HUDEP-2 (cell line): Measurements from ENCODE around the gene HMGN3.
A peak's percentile ranks its signal among the peaks of the same experiment; 100 is the strongest.

ENCODE experiments used
- DNase-seq, 76 experiments: peaks; one replicate each; lab custom pipeline; 2025; ENCODE audit not compliant: unreplicated experiment in 76 of 76; lab: John Stamatoyannopoulos, UW

Gene HMGN3

DNA sequence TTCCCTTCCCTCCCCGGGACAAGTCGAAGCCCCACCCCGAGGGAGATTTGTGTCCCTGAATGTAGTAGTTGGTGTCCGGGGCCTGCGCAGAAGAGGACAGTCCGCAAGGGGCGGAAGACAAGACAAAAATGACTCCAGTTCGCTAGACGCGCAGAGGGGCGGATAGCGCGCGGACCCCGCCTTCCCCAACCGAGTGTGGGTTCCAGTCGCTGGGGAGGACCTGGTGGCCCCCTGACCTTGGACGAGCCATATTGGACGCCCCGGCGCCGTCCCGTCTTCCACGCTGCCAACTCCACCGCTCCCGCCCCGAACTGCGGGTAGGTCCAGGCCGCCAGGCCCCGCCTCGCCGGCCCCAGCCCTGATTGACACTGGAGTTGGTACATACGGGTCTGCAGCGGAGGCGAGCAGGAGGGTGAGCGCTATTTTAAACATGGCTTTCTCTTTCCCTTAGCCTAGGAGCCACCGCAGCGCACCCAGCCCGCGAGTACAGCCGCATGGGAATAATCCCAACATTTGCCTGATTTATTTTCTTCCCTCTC lies 802 bp downstream of the HMGN3 start:
- DNase-seq: peak in 75 of 76 experiments; percentile 21 to 93 (median 80)

DNA sequence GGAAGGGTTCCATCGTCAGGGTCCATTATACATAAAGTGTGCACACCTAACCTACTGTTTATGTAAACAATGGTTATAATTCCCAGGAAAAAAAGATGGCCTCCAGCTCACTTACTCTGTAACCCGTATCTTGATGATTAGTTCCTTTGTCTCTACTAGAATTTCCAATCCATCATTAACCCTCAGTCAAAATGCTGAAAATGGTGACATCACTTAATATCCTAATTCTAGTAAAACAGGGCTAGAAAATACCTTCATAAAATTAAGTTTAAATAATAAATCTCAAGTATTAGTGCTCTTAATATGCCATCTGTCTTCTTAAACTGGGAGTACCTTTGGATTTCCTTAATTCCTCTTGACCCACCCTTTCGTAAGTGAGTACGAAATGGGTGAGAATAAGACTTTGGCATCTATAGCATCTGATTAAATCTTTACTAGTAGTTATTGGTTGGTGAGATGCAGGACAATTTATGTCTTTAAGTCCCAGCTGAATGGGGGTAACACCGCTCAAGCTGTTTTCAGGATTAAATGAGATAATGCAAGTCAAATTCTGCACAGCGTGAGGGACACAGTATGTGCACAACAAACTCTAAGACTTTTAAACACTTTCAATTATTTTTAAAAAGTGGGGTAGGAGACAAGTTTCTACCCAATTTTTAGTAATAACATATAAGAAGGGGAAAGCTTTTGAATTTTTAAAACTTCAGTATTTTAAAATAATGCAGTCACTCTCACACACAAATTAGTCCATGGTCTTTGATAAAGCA lies 1.6 kb downstream of the HMGN3 start:
- no peak for DNase-seq

DNA sequence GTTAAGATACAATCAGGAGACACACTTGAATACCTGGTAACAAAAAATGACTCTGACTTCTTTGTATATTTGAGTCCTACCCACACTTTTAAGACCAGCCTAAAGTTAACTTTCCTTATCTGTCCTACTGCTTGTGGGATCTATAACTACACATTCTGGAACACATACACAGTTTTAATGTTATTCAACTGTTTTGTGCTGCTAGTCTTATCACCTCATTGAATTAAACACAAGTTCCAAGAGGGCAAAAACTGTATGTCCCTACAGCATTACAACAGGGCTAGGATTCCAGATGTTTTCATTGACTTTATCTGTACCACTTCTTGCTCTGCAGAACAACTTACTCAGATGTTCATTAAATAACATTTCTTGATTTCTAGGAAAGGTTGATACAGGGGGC lies 2.8 kb downstream of the HMGN3 start:
- peak in 11 of 76 experiments; percentile 2 to 50 (median 23) for DNase-seq

DNA sequence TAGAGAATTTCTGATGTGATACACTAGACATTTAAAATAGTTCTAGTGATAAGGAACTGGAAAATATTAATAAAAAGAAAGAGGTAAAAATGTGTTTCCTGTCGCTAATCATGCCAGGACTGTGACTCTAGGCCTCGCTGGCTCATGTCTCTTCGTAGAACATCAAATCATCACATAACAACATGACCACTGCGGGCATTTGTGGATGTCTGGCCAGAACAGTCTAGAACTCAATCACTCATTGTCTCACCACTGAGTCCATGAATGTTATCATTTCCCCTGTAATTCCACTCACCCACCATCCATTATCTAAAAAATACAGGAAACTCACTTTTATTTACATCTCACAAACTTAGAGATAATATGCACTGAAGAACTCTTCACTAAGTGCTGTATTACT lies 3.4 kb downstream of the HMGN3 start:
- no peak for DNase-seq

DNA sequence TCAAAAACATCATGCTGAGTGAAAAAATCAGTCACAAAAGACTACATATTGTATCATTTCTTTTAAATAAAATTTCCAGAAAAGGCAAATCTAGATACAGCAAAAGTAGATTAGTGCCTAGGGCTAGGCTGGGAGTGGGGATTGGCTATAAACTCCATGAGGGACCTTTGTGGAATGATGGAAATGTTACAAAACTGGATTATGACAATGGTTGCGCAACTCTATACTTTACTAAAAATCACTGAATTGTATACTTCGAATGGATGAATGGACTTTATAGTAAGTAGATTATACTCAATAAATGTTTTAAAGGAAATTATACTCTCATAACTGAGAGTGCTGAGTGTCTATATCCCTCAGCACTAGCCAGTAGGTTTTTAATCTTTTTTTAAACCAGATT lies 4.3 kb downstream of the HMGN3 start:
- DNase-seq: no peak

DNA sequence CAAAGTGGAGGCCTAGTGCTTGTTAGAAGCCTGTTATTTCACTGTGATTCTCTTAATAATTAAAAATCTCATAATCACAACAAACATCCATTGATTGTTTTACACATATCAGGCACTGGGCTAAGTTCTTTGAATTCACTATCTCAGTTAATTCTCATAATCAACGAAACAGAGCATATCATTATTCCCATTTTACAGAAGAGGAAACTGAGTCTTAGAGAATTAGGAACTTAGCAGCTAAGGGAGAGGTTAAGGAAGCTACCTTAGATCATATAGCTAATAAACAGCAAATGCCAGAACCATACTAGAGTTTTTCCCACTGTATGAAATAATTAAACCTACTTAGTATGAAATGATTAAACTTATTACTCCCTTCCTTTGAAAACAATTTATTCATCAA lies 7.0 kb downstream of the HMGN3 start:
- no peak for DNase-seq

DNA sequence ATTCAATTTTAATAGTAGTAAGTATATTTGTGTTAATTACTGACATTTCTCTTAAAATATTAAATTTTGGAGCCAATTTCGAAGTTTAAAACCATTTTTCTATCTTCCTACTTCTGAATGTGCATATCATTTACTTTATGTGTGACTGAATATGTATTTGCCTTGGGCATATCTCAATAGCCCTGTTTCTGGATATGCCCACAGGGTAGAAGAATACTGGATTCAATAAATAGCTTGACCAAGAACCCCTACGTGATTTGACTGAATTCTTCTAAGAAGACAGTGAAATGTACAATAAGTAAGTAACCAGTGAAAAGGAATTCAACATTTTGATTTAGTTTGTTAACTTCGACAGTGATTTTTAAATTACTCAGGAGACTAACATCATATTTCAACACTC lies 7.8 kb downstream of the HMGN3 start:
- DNase-seq: no peak

DNA sequence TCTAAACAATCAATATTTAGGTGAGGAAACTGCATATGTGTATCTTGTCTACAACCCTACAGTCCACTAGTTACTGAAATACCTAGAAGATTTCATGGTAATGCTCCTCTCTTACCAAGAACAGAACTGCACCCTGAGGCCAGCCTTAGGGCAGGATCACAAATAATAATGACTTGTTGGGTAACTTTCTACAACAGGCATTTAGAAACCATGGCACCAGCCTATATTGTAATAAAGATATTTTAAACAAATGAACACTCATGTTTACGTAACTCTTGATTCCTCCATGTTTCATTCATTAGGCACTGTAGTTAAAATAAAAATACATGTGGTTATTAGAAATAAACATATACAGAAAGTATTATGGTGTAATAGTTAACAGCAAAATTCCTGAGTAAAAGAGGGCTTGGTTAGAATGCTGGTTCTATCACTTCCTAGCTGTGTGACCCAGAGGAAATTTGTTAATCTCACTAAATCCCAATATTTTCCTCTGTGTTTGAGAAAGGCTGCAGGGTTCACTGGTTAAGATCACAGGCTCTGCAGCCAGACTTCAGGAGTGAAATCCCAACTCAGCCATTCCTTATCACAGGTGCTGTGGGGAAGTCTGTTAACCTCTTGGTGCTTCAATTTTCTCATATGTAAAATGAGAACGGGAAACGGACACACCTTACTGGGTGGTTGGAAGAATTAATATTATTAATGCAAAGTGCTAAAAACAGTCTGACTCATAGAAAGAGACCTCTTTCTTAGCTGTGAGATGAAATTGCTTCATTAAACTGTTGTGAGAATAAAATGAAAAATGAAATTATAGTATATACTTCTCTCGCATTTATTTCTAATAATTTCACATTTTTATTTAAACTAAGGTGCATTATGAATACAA lies 8.5 kb downstream of the HMGN3 start:
- no peak for DNase-seq

DNA sequence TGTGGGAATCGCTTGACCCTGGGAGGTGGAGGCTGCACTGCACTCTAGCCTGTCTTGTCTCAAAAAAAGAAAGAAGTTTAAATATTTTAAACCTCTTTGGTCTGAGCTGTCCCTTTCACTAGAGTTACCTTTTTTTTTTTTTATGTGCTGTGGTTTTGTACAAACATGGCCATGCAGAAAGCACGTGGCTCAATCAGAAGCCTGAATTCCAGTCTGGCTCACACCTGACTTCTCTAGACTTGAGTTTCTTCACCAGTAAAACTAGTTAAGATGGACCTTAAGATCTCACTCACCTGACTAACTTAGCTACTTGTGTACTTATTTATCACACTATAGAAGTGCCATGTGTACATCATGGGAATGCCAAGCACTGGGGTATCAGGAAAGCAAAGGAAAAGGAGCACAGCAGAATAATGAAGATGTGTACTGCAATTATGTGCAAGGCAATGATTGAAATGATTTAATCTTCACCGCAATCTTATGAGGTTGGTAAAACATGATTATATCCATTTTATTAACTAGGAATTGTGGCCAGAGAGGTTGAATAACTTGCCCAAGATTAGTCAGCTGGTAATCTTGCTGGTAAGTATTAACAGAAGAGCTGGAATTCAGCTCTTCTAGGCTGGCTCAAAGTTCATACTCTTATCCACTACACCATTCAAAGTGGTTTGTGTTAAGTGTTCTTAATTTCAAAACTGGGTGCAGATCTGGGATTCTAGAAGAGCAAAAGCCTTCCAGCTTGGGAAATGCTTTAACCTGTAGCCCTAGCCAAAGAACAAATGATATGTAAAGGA lies 10.7 kb downstream of the HMGN3 start:
- no peak for DNase-seq

DNA sequence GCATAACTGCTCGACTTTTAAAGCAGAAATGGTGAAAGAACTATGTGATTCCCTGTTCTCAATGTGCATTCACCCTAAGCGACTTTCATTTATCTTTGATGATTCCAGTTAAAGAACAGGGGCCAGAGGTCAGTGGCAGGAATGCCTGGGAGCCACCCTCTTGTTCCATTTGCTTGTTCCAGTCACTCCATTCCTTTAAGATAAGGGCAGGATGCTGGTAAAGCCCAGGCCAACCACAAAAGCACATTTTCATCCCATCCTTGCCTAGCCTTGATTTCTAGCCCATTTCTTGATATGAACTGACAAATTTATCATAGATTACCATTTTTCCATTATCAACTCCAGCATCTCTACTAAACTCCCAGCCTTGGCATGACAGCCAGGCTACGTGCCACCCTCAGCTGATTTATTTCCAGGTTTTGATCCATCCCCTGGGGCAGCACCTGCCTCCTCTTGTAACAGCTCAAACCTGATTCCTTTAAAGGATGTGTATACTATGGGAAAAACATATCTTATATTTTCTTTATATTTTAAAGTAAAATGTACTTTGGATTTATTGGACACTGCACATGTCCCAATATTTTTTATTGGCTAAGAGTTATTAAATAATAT lies 19.2 kb downstream of the HMGN3 start:
- no peak for DNase-seq

DNA sequence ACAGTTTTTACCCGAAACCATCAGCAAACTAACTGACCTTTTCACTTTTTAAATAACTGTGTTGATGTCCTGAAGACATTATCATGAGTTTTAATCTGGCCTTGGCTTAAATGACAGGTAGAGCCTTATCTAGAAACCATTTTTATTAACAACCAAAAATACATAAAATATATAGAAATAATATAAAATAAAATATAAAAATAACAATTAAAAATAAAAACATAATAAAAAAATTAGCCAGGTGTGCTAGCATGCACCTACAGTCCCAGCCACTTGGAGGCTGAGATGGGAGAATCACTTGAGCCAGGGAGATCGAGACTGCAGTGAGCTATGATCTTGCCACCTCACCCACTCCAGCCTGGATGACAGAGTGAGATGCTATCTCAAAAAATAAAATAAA lies 21.6 kb downstream of the HMGN3 start:
- DNase-seq: no peak

DNA sequence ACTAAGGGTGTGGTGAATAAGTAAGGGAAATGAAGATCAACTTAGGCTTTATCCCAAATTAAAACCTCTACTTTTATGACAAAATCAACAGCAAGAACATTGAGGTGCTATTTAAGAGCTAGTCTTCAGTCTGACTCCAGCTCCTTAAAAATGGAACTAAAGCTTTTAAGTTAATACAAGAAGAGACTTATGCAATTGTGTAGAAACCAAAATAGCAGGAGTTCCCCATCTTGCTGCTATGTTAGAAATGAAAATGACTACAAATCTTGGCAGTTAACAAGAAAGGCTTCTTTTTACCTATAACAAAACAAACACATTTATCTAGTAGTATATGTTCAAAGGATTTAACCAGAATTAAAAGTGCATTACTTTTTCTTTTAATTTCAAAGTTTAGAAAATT lies 25.7 kb downstream of the HMGN3 start:
- no peak for DNase-seq

DNA sequence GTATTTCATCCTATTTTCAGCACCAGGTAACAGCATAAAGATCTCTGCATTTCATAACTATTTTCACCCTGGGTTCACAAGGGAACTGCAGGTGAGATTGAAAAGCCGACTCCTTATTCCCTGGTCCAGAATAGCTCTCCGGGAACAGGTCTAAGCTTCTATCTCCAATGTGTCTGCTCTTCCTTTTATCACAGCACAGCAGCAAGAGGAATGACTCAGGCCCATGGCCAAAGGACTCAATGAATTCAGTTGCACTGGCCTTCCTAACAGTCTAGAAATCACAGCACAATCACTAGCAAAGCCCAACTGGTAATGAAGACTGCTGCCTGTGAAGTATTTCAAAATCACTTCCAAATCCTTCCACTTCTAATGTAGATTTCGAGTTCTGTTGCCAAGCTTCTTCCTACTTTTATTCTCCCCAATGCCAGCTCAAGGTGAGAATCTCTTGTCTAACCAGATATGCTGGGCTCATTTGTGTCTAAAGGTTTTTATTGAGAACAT lies 30.7 kb downstream of the HMGN3 start:
- no peak for DNase-seq

DNA sequence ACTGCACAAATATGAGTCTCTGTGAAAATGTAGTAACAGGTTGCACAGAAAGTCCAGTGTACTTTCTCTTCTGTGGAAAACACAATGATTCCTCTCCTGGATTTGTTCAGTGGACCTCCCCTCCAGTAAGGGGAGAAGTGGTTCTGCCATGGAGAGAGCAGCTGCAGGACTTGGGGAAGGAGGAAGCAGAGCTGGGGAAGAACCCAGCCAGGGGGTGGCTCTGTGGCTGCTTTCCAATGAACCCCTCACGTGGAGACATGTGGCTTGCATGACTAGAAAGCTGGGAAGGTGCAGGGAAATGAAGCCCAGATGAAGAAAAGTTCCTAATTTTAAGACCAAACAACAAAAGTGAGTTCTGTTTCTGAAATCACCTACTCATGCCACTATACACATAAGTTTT lies 31.9 kb downstream of the HMGN3 start:
- DNase-seq: no peak

DNA sequence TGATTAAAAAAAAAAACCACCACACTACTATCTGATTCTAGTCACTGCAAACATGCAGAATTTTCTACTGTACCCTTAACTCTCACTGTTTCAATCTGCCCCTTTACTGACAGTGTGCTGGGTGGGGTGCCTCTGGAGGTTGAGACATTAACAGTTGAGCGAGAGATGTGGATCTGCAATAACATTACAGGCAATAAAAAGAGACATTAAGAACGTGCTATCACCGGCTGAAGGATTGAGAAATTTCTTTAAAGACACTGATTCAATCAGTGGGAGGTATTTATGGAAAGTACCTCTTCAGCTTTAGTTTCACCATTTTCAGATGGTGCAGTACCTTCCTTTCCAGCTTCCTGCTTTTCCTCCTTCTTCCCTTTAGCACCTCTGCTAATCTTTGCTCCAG lies 32.5 kb downstream of the HMGN3 start:
- no peak for DNase-seq

DNA sequence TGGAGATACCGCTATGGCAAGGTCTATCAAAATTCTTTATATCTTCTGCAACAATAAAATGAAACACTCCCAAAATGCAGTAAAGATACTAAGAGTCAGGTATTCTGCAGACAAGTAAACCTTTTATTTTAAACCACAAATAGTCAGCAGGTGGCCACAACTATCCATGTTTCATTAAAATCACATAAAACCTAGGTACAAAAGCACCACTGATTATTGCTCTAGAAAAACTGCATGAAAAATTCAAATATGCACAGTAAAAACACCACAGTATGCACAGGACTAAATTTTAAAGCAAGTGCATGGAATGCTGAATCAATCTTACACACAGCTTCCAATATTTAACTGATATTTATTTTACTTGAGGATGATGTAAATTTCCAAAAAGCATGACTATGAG lies 33.3 kb downstream of the HMGN3 start:
- no peak for DNase-seq

DNA sequence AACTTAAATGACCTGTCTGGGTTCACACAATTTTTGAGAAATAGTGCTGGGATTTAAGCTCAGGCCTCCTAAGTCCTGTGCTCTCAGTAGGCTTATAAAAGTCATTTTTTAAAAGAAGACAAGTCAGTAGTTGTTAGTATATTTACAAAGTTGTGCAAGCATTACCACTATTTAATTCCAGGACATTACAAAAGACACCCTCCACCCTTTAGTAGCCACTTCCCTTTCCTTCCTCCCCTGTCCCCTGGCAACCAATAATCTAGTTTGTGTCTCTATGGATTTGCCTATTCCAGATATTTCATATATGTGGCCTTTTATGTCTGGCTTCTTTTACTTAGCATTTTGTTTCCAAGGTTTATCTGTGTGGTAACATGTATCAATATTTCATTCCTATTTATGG lies 37.6 kb downstream of the HMGN3 start:
- DNase-seq: no peak

DNA sequence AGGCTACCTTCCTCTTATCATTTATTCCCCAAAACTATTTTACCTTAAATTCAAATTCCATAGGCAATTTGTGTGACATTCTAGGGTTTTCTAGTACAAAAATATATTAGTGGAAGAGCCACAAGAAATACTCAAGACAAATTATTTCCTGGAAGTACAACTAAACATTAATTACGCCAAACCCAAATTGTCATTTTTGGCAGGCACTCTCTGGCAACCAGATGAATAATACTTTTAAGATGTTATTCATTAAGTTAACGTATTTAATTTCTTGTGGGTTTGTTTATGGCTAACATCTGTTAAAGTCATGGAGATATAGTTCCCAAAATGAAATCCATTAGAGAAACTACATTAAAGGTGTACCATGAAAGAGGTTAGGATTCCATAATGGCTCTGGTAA lies 40.5 kb downstream of the HMGN3 start:
- DNase-seq: no peak

DNA sequence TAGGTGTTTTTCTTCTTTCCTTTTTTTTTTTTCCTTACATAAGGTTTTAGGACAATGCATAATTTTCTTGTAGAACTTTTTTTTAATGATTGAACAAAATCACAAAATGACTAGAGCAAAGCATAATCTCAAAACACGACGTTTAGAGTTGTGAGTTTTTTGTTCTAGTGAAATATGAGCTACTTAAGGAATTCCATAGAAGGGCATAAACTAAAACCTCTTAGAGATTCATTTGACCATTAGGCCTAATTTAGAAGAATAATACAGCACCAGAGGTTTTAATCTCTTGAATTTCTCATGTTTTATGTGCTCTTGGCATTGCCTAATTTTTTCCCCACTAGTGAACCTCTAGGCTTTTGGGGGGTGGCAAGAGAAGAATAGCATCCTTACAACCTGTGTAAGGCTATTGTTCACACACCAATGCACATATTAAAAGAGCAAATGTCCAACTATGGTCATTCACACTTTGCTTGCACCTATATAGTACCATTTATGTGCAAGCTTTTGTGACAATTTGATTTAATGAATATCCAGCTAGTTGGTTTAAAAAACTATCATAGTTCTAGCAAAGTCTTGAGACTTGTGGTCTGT lies 44.6 kb downstream of the HMGN3 start:
- no peak for DNase-seq

DNA sequence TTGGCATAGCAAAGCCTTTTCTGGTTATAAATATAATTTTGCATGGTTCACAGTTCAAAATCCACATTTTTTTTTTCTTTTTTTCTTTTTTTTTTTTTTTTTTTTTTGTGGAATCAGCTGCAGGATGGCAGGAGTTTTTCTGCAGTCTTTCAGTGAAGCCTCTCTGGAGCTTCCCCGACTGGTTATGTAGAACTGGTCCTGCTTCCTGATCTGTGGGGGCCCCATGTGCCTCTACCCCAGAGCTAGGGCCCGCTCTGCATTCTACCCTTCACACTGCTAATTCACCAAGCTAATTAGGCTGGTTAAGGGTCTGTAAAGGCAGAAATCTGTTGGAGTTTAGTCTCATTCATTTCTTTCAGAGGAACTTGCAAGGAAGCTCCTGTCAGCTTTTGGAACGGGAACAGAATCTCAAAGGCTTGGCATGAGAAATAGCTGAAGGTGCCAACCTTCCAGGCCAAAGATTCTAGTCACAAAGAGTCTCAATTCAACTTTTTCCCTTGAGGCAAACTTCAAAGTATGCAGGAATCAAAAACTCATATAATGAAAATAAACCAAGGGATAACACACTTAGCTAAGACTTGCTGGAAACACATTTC lies 45.5 kb downstream of the HMGN3 start:
- DNase-seq: no peak
